Measurements from ENCODE around the gene COL23A1.

COL23A1 gene

DNA sequence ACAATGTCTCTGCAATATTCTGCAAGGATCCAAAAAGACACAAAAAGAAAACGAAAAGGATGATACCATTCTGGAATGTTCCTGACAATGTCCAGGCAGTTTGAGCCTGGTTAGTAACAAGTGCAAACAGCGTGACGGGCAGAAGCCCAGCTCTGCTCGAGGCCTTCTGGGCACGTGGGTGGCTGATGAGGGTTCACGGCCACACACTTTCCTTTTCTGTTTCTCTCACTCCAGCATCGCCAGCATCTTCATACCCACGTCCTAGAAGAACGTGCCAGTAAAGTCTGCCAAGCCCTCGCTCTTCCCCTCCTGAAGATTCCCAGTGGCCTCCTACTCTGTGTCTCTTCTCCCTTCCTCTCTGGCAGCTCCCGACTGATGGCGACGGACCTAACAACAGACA lies 36.7 kb downstream of the COL23A1 start:
- DNase-seq, result no peak

- no peak for DNase-seq
Observed at GRCh38 chr5:178551468-178551867, 38.7 kb downstream of the COL23A1 start.

DNA sequence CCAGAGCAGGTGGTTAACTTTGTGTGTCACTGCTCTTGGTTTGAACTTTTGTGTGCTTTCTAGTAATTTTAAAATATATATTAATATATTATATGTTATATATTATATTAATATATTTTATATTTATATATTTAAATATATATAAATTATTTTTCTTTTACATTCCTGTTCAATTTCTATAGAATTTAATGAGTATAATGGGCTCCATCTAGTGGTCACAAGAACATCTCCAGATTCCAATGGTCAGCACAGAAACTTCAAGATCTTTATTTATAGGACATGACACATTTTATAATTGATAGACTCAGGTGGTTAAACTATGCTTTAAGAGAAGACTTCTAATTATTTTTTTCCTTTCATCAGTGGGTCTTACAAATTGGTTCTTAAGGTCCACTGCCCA lies 39.1 kb downstream of the COL23A1 start:
- DNase-seq, result no peak

DNA sequence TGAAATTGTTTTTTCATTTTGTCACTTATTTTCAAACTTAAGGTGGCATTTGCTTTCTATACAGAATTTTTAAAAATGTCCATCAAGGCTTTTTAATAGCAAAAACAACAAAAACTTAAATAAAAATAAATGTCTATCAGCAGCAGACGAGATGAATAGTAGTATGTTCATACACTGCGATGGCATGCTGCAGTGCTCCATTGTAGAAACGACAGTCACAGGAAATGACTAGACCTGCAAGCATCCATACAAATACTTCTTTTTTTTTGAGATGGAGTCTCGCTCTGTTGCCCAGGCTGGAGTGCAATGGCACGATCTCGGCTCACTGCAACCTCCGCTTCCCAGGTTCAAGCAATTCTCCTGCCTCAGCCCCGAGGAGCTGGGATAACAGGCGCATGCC lies 41.4 kb downstream of the COL23A1 start:
- DNase-seq, result no peak

DNA sequence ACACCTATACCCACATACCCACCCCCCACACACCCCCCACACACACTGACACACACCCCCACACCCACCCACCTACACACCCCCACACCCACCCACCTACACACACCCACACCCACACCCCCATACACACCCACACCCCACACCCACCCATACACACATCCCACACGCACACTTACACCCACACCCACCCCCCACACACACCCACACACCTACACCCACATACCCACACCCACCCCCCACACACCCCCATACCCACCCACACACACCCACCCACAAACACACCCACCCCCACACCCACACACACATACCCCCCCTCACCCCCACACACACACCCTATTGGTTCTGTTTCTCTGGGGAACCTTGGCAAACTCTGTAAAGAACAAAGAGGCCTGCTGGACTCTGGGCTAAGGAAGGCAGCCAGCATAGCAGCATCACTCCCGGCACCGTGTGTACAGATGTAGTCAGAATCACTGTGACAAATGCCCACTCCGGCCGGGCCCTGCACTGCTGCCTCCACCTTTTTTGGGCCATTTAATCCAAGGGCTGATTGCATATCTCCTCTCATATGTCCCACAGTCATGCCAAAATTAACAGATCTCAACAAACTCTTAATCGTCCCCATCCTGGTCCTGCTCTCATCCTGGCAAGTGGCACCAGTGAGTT lies 42.3 kb downstream of the COL23A1 start:
- DNase-seq, result no peak

GRCh38 chr5:178547052-178547666 lies 43.0 kb downstream of the COL23A1 start:
- no peak for DNase-seq

DNA sequence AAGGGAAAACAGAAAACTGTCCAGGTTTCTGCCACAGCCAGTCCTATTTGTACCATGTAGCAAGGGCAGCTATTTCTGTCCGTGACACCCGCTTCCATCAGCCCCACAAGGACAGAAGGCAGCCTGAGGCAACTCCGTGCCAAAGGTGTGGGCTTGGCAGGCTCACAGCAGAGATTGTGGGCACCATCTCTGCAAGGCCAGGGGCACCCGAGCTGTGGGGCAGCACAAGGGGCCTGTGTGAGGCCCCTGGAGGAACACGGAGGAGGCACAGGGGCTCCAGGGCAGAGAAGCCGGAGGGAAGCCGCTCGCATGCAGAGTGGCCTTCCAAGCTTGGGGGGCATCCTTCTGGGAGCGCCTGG lies 43.5 kb downstream of the COL23A1 start:
- no peak for DNase-seq

DNA sequence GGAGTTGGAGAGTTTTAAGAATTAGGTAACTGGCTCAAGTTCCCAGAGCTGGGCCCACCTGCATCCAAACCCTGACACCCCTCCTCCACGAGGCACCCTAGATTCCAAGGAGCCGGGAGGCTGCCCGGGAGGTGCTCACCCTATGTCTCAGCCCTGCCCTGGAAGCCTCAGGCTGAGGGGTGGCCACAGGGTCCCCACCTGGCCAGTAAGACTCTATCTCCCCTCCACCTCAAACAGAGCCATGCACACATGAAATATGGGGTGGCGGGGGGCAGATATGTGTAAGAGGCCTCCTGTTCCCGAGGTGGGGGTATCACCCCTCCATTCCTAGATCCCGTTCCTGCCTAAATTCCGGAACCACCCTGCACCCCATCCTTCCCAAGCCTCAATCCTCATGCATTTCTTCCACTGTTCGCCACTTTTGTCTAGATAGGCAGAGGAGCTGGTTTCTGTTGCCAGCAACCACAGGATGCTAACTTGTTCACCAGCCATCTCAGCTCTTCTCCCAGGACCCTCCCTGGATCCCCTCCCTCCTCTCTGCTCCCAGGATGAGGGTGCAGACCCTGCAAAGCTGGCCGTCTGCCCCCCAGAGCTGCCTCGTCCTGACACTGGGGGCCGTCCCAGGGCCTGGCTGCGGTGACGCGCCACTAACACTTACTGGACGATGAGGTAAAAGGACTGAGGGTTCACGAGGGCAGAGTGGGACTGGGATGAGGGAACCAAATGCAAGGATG lies 44.1 kb downstream of the COL23A1 start:
- DNase-seq, result no peak

DNA sequence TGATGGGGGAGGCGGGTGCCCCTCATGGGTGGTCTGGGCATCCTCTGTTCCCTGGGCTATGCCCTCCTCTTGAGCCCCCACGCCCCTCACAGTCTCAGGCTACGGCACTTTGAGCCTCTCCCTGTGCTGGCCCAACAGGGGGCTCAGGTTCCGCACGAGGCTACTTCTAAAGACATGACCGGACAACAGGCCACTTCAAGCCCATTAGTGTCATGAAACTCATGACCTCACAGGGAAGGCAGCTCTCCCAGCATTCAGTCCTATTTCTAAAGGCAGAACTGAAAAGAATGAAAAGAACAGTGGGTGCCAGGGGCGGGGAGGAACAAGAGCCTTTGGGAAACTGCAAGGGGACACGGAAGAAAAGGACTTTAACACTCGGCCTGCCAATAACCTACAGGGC lies 45.0 kb downstream of the COL23A1 start:
- no peak for DNase-seq

GRCh38 chr5:178544166-178544834 lies 45.9 kb downstream of the COL23A1 start:
- DNase-seq, result no peak

- DNase-seq, result no peak
Observed at GRCh38 chr5:178542455-178542854, 47.7 kb downstream of the COL23A1 start.

- no peak for DNase-seq
Observed at GRCh38 chr5:178540526-178540925, 49.7 kb downstream of the COL23A1 start.

DNA sequence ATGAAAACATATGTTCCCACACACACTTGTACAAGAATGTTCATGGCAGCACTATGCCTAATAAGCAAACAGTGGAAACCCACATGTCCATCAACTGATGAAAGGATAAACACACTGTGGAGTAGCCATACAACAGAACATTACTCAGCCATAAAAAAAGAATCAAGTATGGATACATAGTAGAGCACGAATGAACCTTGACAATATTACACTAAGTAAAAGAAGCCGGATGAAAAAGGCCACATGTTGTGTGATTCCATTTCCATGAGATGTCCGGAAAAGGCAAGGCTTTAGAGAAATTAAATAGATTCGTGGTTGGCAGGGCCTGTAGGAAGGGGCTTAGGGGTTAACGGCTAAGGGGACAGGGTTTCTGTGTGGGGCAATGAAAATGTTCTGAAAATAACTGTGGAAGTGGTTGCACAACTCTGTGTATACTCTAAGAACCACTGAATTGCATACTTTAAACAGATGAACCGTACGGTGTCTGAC lies 51.4 kb downstream of the COL23A1 start:
- no peak for DNase-seq

GRCh38 chr5:178537467-178538371 lies 52.5 kb downstream of the COL23A1 start:
- DNase-seq, result no peak

GRCh38 chr5:178536541-178537466 lies 53.4 kb downstream of the COL23A1 start:
- DNase-seq, result no peak

DNA sequence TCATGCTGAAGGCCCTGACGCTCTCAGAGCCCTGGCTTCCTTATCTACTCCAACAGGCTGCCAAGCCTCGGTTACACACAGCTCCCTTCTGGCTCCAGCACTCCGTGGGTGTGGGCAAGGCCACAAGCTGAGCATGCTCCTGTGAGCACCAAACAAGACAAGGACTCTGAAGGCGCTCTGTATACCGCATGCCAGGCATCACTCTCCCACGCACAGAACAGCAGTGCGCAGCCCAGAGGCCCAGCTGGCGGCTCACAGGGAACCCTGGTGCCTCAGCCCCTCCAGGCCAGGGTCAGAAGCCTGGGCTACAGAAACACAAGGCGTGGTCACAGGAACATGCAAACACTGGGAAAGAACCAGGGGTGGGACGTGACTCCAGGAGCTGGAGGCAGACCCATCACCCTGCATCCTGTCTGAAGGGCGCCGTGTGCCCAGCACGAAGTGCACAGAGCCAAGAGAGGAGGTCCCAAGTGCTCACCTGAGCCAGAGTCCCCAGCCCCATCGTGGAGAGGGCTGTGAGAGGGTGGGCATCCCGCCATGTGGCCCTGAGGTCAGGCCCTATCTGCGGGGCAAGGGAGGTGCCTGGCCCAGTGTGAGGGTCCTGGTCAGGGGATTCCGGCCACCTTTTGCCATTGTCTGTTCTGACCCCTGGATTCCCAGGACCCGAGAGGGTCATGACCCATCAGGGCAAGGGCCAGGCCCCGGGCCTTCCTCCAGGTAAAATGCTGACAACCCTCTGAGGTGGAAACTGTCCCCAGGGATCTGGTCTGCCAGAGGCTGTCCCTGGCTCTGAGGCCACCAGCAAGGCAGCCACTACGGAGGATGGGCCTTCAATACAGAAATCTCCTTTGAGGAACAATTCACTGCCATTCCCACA lies 54.7 kb downstream of the COL23A1 start:
- DNase-seq, result no peak

GRCh38 chr5:178533136-178533535 lies 57.1 kb downstream of the COL23A1 start:
- DNase-seq, result no peak

DNA sequence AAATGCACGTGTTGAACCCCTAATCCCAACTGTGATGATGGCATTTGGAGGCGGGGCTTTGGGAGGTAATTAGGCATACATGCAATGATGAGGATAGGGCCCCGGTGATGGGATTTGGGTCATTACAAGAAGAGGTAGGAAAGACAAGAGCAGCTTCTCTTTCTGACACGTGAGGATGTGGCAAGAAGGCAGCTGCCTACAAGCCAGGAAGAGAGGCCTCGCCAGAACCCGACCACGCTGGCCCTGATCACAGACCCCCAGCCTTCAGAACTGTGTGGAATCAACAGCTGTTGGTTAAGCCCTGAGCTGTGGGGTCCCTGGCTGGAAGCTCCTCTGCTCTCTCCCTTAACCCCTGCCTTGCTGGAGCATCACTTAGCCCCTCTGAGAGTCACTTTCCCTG lies 57.5 kb downstream of the COL23A1 start:
- DNase-seq, result no peak

DNA sequence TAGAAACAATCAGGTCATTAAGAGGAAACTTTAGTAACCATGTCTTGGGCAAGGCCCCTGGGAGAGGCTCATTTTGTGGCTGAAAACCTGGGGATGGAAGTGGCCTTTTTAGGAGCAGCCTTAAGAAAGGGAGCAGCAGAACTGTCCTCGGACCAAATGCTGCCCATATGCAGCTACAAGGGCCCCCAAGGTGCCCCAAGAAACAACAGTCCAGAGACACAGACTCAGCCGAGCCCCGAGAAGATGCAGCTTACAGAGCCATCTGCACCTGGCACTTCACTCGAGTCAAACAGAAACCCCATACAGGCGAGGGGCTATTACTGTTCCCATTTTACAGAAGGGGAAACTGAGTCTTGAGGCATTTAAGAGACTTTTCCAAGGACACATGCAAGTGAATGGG lies 58.0 kb downstream of the COL23A1 start:
- DNase-seq, result no peak

GRCh38 chr5:178531786-178532185 lies 58.4 kb downstream of the COL23A1 start:
- DNase-seq, result no peak
